ENCODE data around the gene DEFB132. TPM values are rescaled to one million over a fixed set of nuclear protein-coding genes. Genes with fewer than 3 reads are reported as not detected.

The DEFB132 gene
- total and polyA plus RNA-seq, 2 of the 13 experiments (the other 11 are each of a cell fraction or from before 2014, with no cell fraction given), result not detected

DNA sequence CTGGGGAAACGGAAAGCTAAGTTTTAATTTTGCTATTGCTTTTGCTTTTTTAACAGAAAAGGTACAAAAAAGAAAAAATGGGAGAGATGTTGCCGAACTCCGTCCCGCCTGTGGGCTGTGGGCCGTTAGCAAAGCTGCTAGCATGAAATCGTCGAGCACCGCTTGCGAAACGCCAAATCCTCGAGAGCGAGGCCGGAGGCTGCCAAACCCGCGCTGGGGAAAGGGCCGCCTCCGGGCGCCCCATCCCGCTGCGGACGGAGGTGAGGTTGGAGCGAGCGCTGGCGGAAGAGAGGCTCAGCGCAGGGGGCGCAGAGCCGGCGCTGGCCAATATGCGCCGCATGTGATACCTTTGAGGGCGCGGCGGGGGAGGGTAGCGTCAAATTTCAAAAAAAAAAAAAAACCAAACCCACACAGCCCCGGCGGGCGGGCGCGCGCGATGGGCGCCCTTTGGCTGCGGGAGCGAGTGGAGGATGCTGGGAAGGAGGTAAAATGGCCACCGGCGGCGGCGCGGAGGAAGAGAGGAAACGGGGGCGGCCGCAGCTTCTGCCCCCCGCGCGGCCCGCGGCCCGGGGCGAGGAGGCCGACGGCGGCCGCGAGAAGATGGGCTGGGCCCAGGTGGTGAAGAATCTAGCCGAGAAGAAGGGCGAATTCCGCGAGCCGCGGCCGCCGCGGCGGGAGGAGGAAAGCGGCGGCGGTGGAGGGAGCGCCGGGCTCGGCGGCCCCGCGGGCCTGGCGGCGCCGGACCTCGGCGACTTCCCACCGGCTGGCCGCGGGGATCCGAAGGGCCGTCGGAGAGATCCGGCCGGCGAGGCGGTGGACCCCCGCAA is 39.8 kb downstream of the DEFB132 start, which contains the start of gene ZCCHC3 (continued):
- TF ChIP-seq, protein P1, sequence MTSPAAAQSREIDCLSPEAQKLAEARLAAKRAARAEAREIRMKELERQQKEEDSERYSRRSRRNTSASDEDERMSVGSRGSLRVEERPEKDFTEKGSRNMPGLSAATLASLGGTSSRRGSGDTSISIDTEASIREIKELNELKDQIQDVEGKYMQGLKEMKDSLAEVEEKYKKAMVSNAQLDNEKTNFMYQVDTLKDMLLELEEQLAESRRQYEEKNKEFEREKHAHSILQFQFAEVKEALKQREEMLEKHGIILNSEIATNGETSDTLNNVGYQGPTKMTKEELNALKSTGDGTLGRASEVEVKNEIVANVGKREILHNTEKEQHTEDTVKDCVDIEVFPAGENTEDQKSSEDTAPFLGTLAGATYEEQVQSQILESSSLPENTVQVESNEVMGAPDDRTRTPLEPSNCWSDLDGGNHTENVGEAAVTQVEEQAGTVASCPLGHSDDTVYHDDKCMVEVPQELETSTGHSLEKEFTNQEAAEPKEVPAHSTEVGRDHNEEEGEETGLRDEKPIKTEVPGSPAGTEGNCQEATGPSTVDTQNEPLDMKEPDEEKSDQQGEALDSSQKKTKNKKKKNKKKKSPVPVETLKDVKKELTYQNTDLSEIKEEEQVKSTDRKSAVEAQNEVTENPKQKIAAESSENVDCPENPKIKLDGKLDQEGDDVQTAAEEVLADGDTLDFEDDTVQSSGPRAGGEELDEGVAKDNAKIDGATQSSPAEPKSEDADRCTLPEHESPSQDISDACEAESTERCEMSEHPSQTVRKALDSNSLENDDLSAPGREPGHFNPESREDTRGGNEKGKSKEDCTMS (CRISPR knock-in tag; conservative IDR thresholded peaks at IDR 0.05), result peak; percentile 89; the same call in 1 of the 2 replicates
- TF ChIP-seq, protein P2, sequence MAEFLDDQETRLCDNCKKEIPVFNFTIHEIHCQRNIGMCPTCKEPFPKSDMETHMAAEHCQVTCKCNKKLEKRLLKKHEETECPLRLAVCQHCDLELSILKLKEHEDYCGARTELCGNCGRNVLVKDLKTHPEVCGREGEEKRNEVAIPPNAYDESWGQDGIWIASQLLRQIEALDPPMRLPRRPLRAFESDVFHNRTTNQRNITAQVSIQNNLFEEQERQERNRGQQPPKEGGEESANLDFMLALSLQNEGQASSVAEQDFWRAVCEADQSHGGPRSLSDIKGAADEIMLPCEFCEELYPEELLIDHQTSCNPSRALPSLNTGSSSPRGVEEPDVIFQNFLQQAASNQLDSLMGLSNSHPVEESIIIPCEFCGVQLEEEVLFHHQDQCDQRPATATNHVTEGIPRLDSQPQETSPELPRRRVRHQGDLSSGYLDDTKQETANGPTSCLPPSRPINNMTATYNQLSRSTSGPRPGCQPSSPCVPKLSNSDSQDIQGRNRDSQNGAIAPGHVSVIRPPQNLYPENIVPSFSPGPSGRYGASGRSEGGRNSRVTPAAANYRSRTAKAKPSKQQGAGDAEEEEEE (CRISPR knock-in tag; IDR thresholded peaks at IDR 0.05; ENCODE audit: borderline replicate concordance), result no peak
- TF ChIP-seq ISX (CRISPR knock-in tag; conservative IDR thresholded peaks at IDR 0.05) (peak; percentile 91), ZNF614 (CRISPR knock-in tag; IDR thresholded peaks at IDR 0.05; ENCODE audit: borderline replicate concordance) (peak; percentile 96), IRX3 (CRISPR knock-in tag; IDR thresholded peaks at IDR 0.05; ENCODE audit: borderline replicate concordance, low read depth) (0 out of 2 replicates have a peak, but pooled peaks have one; percentile 56), ZBTB7B (CRISPR knock-in tag; IDR thresholded peaks at IDR 0.05) (peak; percentile 95), ISL2 (CRISPR knock-in tag; IDR thresholded peaks at IDR 0.05) (peak; percentile 95), RCOR2 (CRISPR knock-in tag; IDR thresholded peaks at IDR 0.05) (peak; percentile 93), KAT2B (IDR thresholded peaks at IDR 0.05; ENCODE audit: borderline replicate concordance, low read depth, low read length) (no peak), ZNF792 (CRISPR knock-in tag; IDR thresholded peaks at IDR 0.05) (peak; percentile 99)
- TF ChIP-seq, protein P3, sequence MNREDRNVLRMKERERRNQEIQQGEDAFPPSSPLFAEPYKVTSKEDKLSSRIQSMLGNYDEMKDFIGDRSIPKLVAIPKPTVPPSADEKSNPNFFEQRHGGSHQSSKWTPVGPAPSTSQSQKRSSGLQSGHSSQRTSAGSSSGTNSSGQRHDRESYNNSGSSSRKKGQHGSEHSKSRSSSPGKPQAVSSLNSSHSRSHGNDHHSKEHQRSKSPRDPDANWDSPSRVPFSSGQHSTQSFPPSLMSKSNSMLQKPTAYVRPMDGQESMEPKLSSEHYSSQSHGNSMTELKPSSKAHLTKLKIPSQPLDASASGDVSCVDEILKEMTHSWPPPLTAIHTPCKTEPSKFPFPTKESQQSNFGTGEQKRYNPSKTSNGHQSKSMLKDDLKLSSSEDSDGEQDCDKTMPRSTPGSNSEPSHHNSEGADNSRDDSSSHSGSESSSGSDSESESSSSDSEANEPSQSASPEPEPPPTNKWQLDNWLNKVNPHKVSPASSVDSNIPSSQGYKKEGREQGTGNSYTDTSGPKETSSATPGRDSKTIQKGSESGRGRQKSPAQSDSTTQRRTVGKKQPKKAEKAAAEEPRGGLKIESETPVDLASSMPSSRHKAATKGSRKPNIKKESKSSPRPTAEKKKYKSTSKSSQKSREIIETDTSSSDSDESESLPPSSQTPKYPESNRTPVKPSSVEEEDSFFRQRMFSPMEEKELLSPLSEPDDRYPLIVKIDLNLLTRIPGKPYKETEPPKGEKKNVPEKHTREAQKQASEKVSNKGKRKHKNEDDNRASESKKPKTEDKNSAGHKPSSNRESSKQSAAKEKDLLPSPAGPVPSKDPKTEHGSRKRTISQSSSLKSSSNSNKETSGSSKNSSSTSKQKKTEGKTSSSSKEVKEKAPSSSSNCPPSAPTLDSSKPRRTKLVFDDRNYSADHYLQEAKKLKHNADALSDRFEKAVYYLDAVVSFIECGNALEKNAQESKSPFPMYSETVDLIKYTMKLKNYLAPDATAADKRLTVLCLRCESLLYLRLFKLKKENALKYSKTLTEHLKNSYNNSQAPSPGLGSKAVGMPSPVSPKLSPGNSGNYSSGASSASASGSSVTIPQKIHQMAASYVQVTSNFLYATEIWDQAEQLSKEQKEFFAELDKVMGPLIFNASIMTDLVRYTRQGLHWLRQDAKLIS (CRISPR knock-in tag; IDR thresholded peaks at IDR 0.05), result no peak
- TF ChIP-seq, protein P4, sequence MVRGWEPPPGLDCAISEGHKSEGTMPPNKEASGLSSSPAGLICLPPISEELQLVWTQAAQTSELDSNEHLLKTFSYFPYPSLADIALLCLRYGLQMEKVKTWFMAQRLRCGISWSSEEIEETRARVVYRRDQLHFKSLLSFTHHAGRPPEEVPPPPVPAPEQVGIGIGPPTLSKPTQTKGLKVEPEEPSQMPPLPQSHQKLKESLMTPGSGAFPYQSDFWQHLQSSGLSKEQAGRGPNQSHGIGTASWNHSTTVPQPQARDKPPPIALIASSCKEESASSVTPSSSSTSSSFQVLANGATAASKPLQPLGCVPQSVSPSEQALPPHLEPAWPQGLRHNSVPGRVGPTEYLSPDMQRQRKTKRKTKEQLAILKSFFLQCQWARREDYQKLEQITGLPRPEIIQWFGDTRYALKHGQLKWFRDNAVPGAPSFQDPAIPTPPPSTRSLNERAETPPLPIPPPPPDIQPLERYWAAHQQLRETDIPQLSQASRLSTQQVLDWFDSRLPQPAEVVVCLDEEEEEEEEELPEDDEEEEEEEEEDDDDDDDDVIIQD (CRISPR knock-in tag; IDR thresholded peaks at IDR 0.05; ENCODE audit: low read depth), result peak; percentile 94
- TF ChIP-seq, protein P5, sequence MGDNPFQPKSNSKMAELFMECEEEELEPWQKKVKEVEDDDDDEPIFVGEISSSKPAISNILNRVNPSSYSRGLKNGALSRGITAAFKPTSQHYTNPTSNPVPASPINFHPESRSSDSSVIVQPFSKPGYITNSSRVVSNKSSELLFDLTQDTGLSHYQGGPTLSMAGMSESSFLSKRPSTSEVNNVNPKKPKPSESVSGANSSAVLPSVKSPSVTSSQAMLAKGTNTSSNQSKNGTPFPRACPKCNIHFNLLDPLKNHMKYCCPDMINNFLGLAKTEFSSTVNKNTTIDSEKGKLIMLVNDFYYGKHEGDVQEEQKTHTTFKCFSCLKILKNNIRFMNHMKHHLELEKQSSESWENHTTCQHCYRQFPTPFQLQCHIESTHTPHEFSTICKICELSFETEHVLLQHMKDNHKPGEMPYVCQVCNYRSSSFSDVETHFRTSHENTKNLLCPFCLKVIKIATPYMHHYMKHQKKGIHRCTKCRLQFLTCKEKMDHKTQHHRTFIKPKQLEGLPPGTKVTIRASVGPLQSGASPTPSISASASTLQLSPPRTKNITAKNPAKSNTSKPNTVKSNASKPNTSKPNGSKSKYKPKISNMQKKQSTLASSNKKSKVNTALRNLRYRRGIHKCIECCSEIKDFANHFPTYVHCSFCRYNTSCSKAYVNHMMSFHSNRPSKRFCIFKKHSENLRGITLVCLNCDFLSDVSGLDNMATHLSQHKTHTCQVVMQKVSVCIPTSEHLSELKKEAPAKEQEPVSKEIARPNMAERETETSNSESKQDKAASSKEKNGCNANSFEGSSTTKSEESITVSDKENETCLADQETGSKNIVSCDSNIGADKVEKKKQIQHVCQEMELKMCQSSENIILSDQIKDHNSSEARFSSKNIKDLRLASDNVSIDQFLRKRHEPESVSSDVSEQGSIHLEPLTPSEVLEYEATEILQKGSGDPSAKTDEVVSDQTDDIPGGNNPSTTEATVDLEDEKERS (CRISPR knock-in tag; IDR thresholded peaks at IDR 0.05), result peak; percentile 91; the same call in 1 of the 2 replicates
- TF ChIP-seq, protein P6, sequence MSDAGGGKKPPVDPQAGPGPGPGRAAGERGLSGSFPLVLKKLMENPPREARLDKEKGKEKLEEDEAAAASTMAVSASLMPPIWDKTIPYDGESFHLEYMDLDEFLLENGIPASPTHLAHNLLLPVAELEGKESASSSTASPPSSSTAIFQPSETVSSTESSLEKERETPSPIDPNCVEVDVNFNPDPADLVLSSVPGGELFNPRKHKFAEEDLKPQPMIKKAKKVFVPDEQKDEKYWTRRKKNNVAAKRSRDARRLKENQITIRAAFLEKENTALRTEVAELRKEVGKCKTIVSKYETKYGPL (CRISPR knock-in tag; IDR thresholded peaks at IDR 0.05), result peak; percentile 76; the same call in 1 of the 2 replicates

All from HepG2 (cell line).